HCT116 (cell line): Measurements from ENCODE around the gene MUC5B. TPM values are rescaled to one million over a fixed set of nuclear protein-coding genes. Genes with fewer than 3 reads are reported as not detected.

Experiments used
- ATAC-seq: fragments of 200-7000 bp; cut with Tn5 transposase; 2 replicates; pipeline ENCODE4 v1.9.1; 2020; ENCODE audit warnings: mild to moderate bottlenecking, moderate library complexity
- BruUV-seq: library from RNA; stranded (reverse); fragments of 400-500 nt; replicated peaks from 2 replicates; lab custom pipeline; 2021; lab: Mats Ljungman, UMichigan
- CTCF ChIA-PET: fragments of 300-600 bp; sonication (Branson Sonifier 250); formaldehyde crosslinking; loops from one replicate; lab custom pipeline; 2021; ENCODE audit warnings: antibody characterized with exemption; lab: Charles Lee
- POLR2A ChIA-PET: fragments of 300-600, 350-600 bp; sonication (Branson Sonifier 250); formaldehyde crosslinking; loops from one replicate; lab custom pipeline; 2021; ENCODE audit warnings: antibody characterized with exemption; lab: Charles Lee
- RAD21 ChIA-PET, 2 experiments: fragments of 300-600 bp; sonication (Branson Sonifier 250); formaldehyde crosslinking; loops; one replicate each; lab custom pipeline; 2023; ENCODE audit warnings: low total read pairs in 2 of 2; ENCODE audit not compliant: uncharacterized antibody in 2 of 2, unreplicated experiment in 2 of 2, low non-redundant PET in 1 of 2; lab: Charles Lee
- DNase-seq: peaks from one replicate; pipeline ENCODE4 v3.0.0-alpha.2; 2010; ENCODE audit warnings: low read depth, low spot score
- H2AFZ ChIP-seq: fragments of 200-600 bp; shearing (Covaris generic), sonication (generic); 2 replicates; pipeline ENCODE4 v1.6.1; 2017; ENCODE audit warnings: low read depth, mixed run types, mixed read lengths, antibody characterized with exemption, low read length; ENCODE audit not compliant: poor library complexity, severe bottlenecking
- H3K27ac ChIP-seq: 2 replicates; pipeline ENCODE4 v1.5.1; 2012; ENCODE audit warnings: low read depth, low read length
- H3K27me3 ChIP-seq: fragments of 200-600 bp; sonication (generic); 2 replicates; pipeline ENCODE4 v1.6.1; 2016; ENCODE audit warnings: mixed run types, low read length, mixed read lengths; ENCODE audit not compliant: insufficient read depth
- H3K36me3 ChIP-seq, 2 experiments: fragments of 200-500 bp in 1 of 2; fragments of 200-600 bp in 1 of 2; sonication (Bioruptor generic) in 1 of 2; sonication (generic) in 1 of 2; 2 replicates each; pipeline versions ENCODE4 v1.5.1 to v1.6.1; 2014 to 2016; ENCODE audit warnings: low read length in 2 of 2, inconsistent platforms in 1 of 2, mixed read lengths in 1 of 2, mixed run types in 1 of 2; ENCODE audit not compliant: insufficient read depth in 2 of 2, control insufficient read depth in 1 of 2
- H3K4me1 ChIP-seq, 2 experiments: fragments of 200-600 bp in 1 of 2; sonication (generic) in 1 of 2; 2 replicates each; pipeline versions ENCODE4 v1.5.1 to v1.6.1; 2012 to 2017; ENCODE audit warnings: low read length in 2 of 2, inconsistent platforms in 1 of 2, mild to moderate bottlenecking in 1 of 2, mixed read lengths in 1 of 2, mixed run types in 1 of 2, moderate library complexity in 1 of 2; ENCODE audit not compliant: insufficient read depth in 2 of 2, control insufficient read depth in 1 of 2
- H3K4me2 ChIP-seq: fragments of 200-600 bp; sonication (generic); 2 replicates; pipeline ENCODE4 v1.6.1; 2017; ENCODE audit warnings: mixed run types, low read length, mixed read lengths
- H3K4me3 ChIP-seq, 2 experiments: fragments of 200-600 bp in 1 of 2; sonication (generic) in 1 of 2; replicated peaks in 1 of 2; 2 replicates each; pipeline ENCODE4 v1.5.1; 2011 to 2016; ENCODE audit warnings: low read length in 2 of 2, control low read depth in 1 of 2, low read depth in 1 of 2, mild to moderate bottlenecking in 1 of 2, mixed read lengths in 1 of 2, mixed run types in 1 of 2
- H3K79me2 ChIP-seq: fragments of 200-600 bp; sonication (generic); 2 replicates; pipeline ENCODE4 v1.6.1; 2017; ENCODE audit warnings: mild to moderate bottlenecking, mixed run types, low read length, moderate library complexity, mixed read lengths; ENCODE audit not compliant: insufficient read depth
- H3K9ac ChIP-seq: fragments of 200-600 bp; sonication (generic); 2 replicates; pipeline ENCODE4 v1.6.1; 2016; ENCODE audit warnings: low read length, mixed read lengths
- H3K9me2 ChIP-seq: fragments of 200-600 bp; sonication (generic), shearing (Covaris generic); 2 replicates; pipeline ENCODE4 v1.6.1; 2017; ENCODE audit warnings: mixed run types, mild to moderate bottlenecking, moderate library complexity; ENCODE audit not compliant: insufficient read depth
- H3K9me3 ChIP-seq, 2 experiments: fragments of 200-500 bp in 1 of 2; fragments of 200-600 bp in 1 of 2; sonication (Bioruptor generic) in 1 of 2; sonication (generic) in 1 of 2; 2 replicates each; pipeline ENCODE4 v1.6.1; 2014 to 2017; ENCODE audit warnings: low read length in 2 of 2, mixed read lengths in 2 of 2, inconsistent platforms in 1 of 2, low read depth in 1 of 2, mild to moderate bottlenecking in 1 of 2, mixed run types in 1 of 2, moderate library complexity in 1 of 2; ENCODE audit not compliant: control insufficient read depth in 1 of 2, insufficient read depth in 1 of 2
- H4K20me1 ChIP-seq: fragments of 200-600 bp; sonication (generic), shearing (Covaris generic); 2 replicates; pipeline ENCODE4 v1.6.1; 2017; ENCODE audit warnings: mixed run types, mild to moderate bottlenecking, moderate library complexity; ENCODE audit not compliant: insufficient read depth
- CBX3 ChIP-seq: IDR thresholded peaks from 2 replicates; pipeline ENCODE4 v1.6.1; 2012; ENCODE audit warnings: low read depth
- CEBPB ChIP-seq: IDR thresholded peaks from 2 replicates; pipeline ENCODE4 v1.6.1; 2012; ENCODE audit warnings: low read depth
- CTCF ChIP-seq, 3 experiments: fragments of 200-600 bp in 1 of 3; sonication (generic) in 1 of 3; IDR thresholded peaks in 2 of 3; conservative IDR thresholded peaks in 1 of 3; 2 replicates each; pipeline ENCODE4 v1.5.1; 2012 to 2017; ENCODE audit warnings: low read depth in 2 of 3, low read length in 2 of 3, antibody characterized with exemption in 1 of 3, borderline replicate concordance in 1 of 3, control low read depth in 1 of 3, mild to moderate bottlenecking in 1 of 3, mixed read lengths in 1 of 3, mixed run types in 1 of 3, moderate library complexity in 1 of 3; ENCODE audit not compliant: insufficient read depth in 1 of 3
- FOSL1 ChIP-seq: IDR thresholded peaks from 2 replicates; pipeline ENCODE4 v1.6.1; 2012; ENCODE audit warnings: low read depth
- JUND ChIP-seq: IDR thresholded peaks from 2 replicates; pipeline ENCODE4 v1.6.1; 2012
- REST ChIP-seq: IDR thresholded peaks from 2 replicates; pipeline ENCODE4 v1.6.1; 2012; ENCODE audit warnings: low read depth
- SP1 ChIP-seq: IDR thresholded peaks from 2 replicates; pipeline ENCODE4 v1.6.1; 2012; ENCODE audit warnings: low read depth
- SRF ChIP-seq: IDR thresholded peaks from 2 replicates; pipeline ENCODE4 v1.6.1; 2012; ENCODE audit warnings: low read depth
- ZBTB33 ChIP-seq: IDR thresholded peaks from 2 replicates; pipeline ENCODE4 v1.6.1; 2011; ENCODE audit warnings: mild to moderate bottlenecking, low read length, moderate library complexity; ENCODE audit not compliant: insufficient replicate concordance; ENCODE audit errors: extremely low read depth
- ZFX ChIP-seq: fragments of 450-650 bp; IDR thresholded peaks from 2 replicates; pipeline ENCODE4 v1.6.1; 2017
- intact Hi-C: fragments of 100-400 bp; cut with micrococcal nuclease; formaldehyde crosslinking; loops from 2 replicates; pipeline ENCODE4 v1.10.0; 2022
- total RNA-seq: library from RNA; stranded (reverse); gene quantifications from one replicate; pipeline ENCODE4 v1.2.1, GENCODE V29; 2021; ENCODE audit not compliant: unreplicated experiment

MUC5B gene
- total RNA-seq, 1 experiment from 2014 or later = 1.5 TPM

GRCh38 chr11:1200611-1201191 lies 22.2 kb upstream of the MUC5B start:
- Histone ChIP-seq H3K4me2 (no peak overlapping the region), H3K9me3 (no peaks in the 10 kb centered on the region), H3K36me3 (no peaks in the 10 kb centered on the region), H2AFZ (no peak overlapping the region), H3K27me3 (no peaks in the 10 kb centered on the region), H3K4me3 (no peak overlapping the region), H3K9ac (no peak overlapping the region), H3K9me2 (no peaks in the 10 kb centered on the region), H4K20me1 (no peaks in the 10 kb centered on the region), H3K27ac (no peak overlapping the region), H3K79me2 (no peaks in the 10 kb centered on the region), H3K4me1 (peaks cover 13 to 17% of the 10 kb centered on the region in 2 experiments)
- BruUV-seq = no TSS peak
- RAD21 ChIA-PET = no interaction called here
- DNase-seq (no peak), ATAC-seq (no peak)
- CTCF ChIA-PET = interaction anchor here (1.5 kb wide), 1 partner anchor 33 kb away, joined by 4 read pairs; no protein-coding TSS in a partner anchor
- POLR2A ChIA-PET = no interaction called here
- TF ChIP-seq FOSL1 = no peak
- intact Hi-C loops = loop anchor here (5.0 kb wide), 1 partner anchor 48 kb away; no protein-coding TSS in a partner anchor

- CTCF ChIA-PET = interaction anchor here (1.3 kb wide), 1 partner anchor 313 kb away, joined by 3 read pairs; no protein-coding TSS in a partner anchor
- RAD21 ChIA-PET = no interaction called here
- Histone ChIP-seq H3K4me2 (no peak overlapping the region), H4K20me1 (no peaks in the 10 kb centered on the region), H2AFZ (no peak overlapping the region), H3K9ac (no peak overlapping the region), H3K27ac (no peak overlapping the region), H3K36me3 (no peaks in the 10 kb centered on the region), H3K4me3 (no peak overlapping the region), H3K9me3 (no peaks in the 10 kb centered on the region), H3K79me2 (no peaks in the 10 kb centered on the region), H3K27me3 (no peaks in the 10 kb centered on the region), H3K9me2 (no peaks in the 10 kb centered on the region), H3K4me1 (peaks cover 13 to 17% of the 10 kb centered on the region in 2 experiments)
- POLR2A ChIA-PET = no interaction called here
- intact Hi-C loops = loop anchor here (5.0 kb wide), 1 partner anchor 49 kb away; no protein-coding TSS in a partner anchor
- DNase-seq (no peak), ATAC-seq (no peak)
- no TSS peak for BruUV-seq
- TF ChIP-seq CEBPB = no peak
- TF ChIP-seq SP1 = no peak
- no peak for TF ChIP-seq SRF
- TF ChIP-seq ZBTB33 = no peak
- TF ChIP-seq CTCF (IDR thresholded peaks at IDR 0.05 in 2 of 3, conservative IDR thresholded peaks at IDR 0.05 in 1 of 3; ENCODE audit: borderline replicate concordance in 1 of 3, insufficient read depth in 1 of 3, low read depth in 2 of 3, low read length in 2 of 3) = no peak
- TF ChIP-seq REST = no peak
- no peak for TF ChIP-seq ZFX
- no peak for TF ChIP-seq CBX3
- no peak for TF ChIP-seq JUND
- TF ChIP-seq FOSL1 = no peak
These were observed 21.3 kb upstream of the MUC5B start for GRCh38 chr11:1201395-1202153.
